RWPE2 (cell line): ENCODE results near the gene LLGL1.

Experiments
- ATAC-seq: fragments of 200-7000 bp; cut with Tn5 transposase; 3 replicates; pipeline ENCODE4 v1.9.1; 2021; ENCODE audit warnings: low read depth
- DNase-seq: peaks from one replicate; pipeline ENCODE4 v3.0.0-alpha.2; 2020; ENCODE audit warnings: low spot score
- H3K27ac ChIP-seq: fragments of 450-650 bp; 2 replicates; pipeline ENCODE4 v1.5.1; 2017; ENCODE audit warnings: mild to moderate bottlenecking; ENCODE audit not compliant: poor library complexity, severe bottlenecking
- H3K27me3 ChIP-seq: fragments of 250-450 bp; sonication (Bioruptor Pico); 2 replicates; pipeline ENCODE4 v1.5.1; 2021; ENCODE audit warnings: mild to moderate bottlenecking, moderate library complexity; ENCODE audit not compliant: insufficient read depth, poor library complexity, severe bottlenecking
- H3K36me3 ChIP-seq: fragments of 250-450 bp; sonication (Bioruptor Pico); 2 replicates; pipeline ENCODE4 v1.5.1; 2020; ENCODE audit warnings: low read depth, mild to moderate bottlenecking, moderate library complexity
- H3K4me1 ChIP-seq: fragments of 250-450 bp; sonication (Bioruptor Pico); 2 replicates; pipeline ENCODE4 v1.5.1; 2021; ENCODE audit warnings: mild to moderate bottlenecking, moderate library complexity; ENCODE audit not compliant: insufficient read depth, poor library complexity, severe bottlenecking
- H3K4me3 ChIP-seq: fragments of 250-450 bp; sonication (Bioruptor Pico); 2 replicates; pipeline ENCODE4 v1.5.1; 2021; ENCODE audit warnings: mild to moderate bottlenecking, moderate library complexity; ENCODE audit not compliant: severe bottlenecking
- H3K9me3 ChIP-seq: fragments of 250-450 bp; sonication (Bioruptor Pico); 2 replicates; pipeline ENCODE4 v1.5.1; 2021; ENCODE audit warnings: mild to moderate bottlenecking, moderate library complexity; ENCODE audit not compliant: severe bottlenecking
- CTCF ChIP-seq: fragments of 450-650 bp; IDR thresholded peaks from one replicate; pipeline ENCODE4 v1.5.1; 2017; ENCODE audit warnings: mild to moderate bottlenecking, moderate library complexity; ENCODE audit not compliant: poor library complexity, severe bottlenecking

The LLGL1 gene

DNA sequence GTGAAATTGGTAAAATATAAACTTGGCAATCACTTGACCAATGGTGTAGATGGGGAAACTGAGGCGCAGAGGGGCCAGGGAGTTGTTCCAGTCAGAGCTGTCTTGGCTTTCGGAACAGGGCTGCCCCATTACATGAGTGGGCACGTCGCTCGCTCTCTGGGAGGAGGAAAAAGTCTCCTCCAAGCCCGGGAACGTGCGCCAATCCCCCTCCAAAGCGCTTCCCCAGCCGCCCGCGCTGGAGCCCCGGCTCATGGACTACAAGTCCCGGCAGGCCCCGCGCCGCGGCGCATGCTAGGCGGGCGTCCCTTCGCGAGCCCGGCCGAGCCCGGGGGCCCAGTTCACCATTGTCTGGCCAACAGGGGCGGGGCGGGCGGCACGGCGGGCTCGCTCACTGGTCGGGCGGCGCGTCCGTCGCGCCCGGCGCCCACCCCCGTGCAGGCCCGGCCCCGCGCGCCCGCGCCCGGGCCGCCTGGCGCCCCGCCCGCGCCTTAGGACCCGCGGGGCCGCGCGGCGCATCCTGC, at the start of gene LLGL1:
TSS of gene LLGL1 (plus strand) at position 515 of the 521 bp plus-strand sequence. CDS start 48 bp downstream, outside the sequence.
- H3K27ac ChIP-seq = peak within 1 kb of the TSS; percentile 47
- DNase-seq = peak; percentile 97
- peak; percentile 93 for ATAC-seq
- TF ChIP-seq CTCF = no peak
- H3K36me3 ChIP-seq = no peaks in the 10 kb centered on the region
- no peaks in the 10 kb centered on the region for H3K27me3 ChIP-seq
- no peaks in the 10 kb centered on the region for H3K4me1 ChIP-seq
- H3K9me3 ChIP-seq = no peaks in the 10 kb centered on the region
- H3K4me3 ChIP-seq = peak within 1 kb of the TSS; percentile 59

DNA sequence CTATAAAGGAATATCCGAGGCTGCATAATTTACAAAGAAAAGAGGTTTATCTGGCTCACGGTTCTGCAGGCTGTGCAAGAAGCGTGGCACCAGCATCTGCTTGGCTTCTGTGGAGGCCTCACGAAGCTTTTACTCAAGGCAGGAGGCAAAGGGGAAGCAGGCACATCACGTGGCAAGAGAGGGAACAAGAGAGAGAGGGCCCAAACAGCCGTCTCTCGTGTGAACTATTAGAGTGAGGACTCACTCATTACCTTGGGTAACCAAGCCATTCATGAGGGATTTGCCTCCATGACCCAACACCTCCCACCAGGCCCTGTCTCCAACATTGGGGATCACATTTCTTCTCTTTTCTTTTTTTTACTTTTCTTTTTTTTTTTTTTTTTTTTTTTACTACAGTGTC, 49.3 kb upstream of the LLGL1 start:
- no peak overlapping the region for H3K27ac ChIP-seq
- no peaks in the 10 kb centered on the region for H3K36me3 ChIP-seq
- no peak overlapping the region for H3K4me3 ChIP-seq
- H3K4me1 ChIP-seq = no peaks in the 10 kb centered on the region
- H3K27me3 ChIP-seq = no peaks in the 10 kb centered on the region
- H3K9me3 ChIP-seq = no peaks in the 10 kb centered on the region
- TF ChIP-seq CTCF = no peak
- ATAC-seq = no peak
- no peak for DNase-seq

DNA sequence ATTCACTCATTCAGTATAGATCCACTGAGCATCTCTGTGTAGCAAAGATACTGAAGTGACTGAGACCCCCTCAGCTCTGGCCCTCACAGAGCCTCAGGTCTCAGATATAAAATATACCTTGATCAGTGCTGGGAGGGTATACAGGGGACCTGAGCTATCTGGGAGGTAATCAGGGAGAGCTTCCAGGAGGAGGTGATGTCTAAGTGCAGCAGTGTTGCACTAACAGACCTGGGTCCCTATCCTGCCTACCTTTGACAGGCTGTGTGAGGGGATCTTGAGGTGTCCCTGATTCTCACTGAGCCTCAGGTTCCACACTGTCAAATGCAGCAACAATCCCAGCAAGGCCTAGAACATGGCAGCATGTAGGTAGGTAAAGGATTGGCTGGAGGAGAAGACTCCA, 48.3 kb upstream of the LLGL1 start:
- Histone ChIP-seq H3K4me3 (no peak overlapping the region), H3K4me1 (no peaks in the 10 kb centered on the region), H3K9me3 (no peaks in the 10 kb centered on the region), H3K27ac (no peak overlapping the region), H3K36me3 (no peaks in the 10 kb centered on the region), H3K27me3 (no peaks in the 10 kb centered on the region)
- no peak for DNase-seq
- no peak for TF ChIP-seq CTCF
- ATAC-seq = no peak

DNA sequence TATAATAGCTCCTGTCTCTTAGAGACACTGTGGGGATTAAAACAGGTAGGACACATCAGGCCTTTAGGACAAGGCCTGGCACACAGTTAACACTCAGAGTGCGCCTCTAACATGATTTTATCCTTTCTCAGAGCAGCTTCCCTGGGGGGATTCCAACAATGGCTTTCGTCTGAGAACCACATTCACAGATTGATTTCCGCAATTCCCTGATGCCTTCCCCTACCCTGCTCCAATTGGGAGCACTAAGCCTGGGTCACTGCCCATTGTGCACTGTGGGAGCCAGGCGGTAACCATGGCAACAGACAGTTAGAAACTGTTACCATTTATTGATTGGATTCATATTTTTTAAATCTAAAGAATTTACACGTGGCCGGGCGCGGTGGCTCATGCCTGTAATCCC, 47.7 kb upstream of the LLGL1 start:
- H3K36me3 ChIP-seq = no peaks in the 10 kb centered on the region
- H3K4me3 ChIP-seq = no peak overlapping the region
- ATAC-seq (no peak), DNase-seq (no peak)
- no peak for TF ChIP-seq CTCF
- H3K9me3 ChIP-seq = no peaks in the 10 kb centered on the region
- no peaks in the 10 kb centered on the region for H3K4me1 ChIP-seq
- no peaks in the 10 kb centered on the region for H3K27me3 ChIP-seq
- H3K27ac ChIP-seq = no peak overlapping the region

- Histone ChIP-seq H3K27ac (no peak overlapping the region), H3K4me1 (no peaks in the 10 kb centered on the region), H3K27me3 (no peaks in the 10 kb centered on the region), H3K36me3 (no peaks in the 10 kb centered on the region), H3K4me3 (no peak overlapping the region), H3K9me3 (no peaks in the 10 kb centered on the region)
- ATAC-seq (no peak), DNase-seq (no peak)
- no peak for TF ChIP-seq CTCF
Observed at GRCh38 chr17:18179196-18179595, 46.2 kb upstream of the LLGL1 start.
